ENCODE results near the gene MAN1A1. TPM values are rescaled to one million over a fixed set of nuclear protein-coding genes. Genes with fewer than 3 reads are reported as not detected.

MAN1A1 gene
- total RNA-seq, 4 donors from 2014 or later, result 52.7 to 123 (median 97.1) TPM

- DNase-seq, result no peak
- peaks cover 0 to 18% (median 3%) of the 10 kb centered on the region in 4 donors for H3K4me1 ChIP-seq
- intact Hi-C loops (cut with DNase I; ENCODE audit: low total_unique reads), result no loop called here
- TF ChIP-seq POLR2A (IDR thresholded peaks at IDR 0.05) (no peak), CTCF (IDR thresholded peaks at IDR 0.05) (no peak), POLR2AphosphoS5 (IDR thresholded peaks at IDR 0.05) (no peak), EP300 (IDR thresholded peaks at IDR 0.05; ENCODE audit: low read depth) (no peak)
- H3K9me3 ChIP-seq, result no peaks in the 10 kb centered on the region
- in situ Hi-C loops (cut with MboI; ENCODE audit: low pct_ligation_motif_present in 1 of 4, low pct_unique_long_range_greater_than_20kb in 1 of 4, low sequenced_read_pairs in 3 of 4), result no loop called here
- H3K27me3 ChIP-seq, result no peaks in the 10 kb centered on the region
- no peaks in the 10 kb centered on the region for H3K36me3 ChIP-seq
- no peak overlapping the region for H3K4me3 ChIP-seq
- H3K27ac ChIP-seq, result no peak overlapping the region
Measured at GRCh38 chr6:119210596-119210995, 139.0 kb downstream of the MAN1A1 start.

DNA sequence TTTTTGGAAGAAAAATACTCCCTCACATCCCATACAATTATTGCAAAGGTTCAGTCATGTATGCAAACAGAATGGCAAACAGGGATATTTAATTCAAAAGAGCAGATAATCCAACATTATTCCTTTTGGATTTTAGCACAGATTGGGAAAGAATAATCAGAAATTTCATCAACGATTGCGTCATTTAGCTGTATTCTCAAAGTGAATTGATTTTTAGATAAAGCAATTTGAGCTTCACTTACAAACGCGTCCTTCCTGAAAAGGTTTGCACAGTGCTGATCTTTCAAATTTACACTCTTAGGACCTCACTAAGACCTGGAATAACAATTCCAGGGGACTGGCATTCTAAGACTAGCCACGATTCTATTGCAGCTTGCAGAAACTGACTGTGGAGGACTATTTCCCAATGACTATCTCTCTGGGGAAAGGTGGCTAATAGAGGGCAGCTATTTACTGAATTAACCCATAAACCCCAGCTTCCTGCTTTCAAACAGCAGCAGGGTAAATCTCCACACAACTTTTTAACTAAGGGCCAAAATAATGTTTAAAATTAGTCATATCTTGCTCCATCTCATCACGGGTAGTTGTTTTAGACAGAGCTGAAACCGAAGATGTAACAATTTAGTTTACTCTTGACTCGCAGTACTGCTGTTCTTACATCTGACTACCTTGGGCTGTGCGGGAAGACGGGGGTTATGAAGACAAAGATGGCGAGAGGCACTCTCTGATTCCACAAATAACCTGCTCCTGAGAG, 139.9 kb downstream of the MAN1A1 start:
- 67 to 79% methylated on average over 9 to 11 of the region's 11 CpGs for WGBS, 2 donors (ENCODE audit: low coverage in 1 of 2)
- in situ Hi-C loops (cut with MboI; ENCODE audit: low pct_ligation_motif_present in 1 of 4, low pct_unique_long_range_greater_than_20kb in 1 of 4, low sequenced_read_pairs in 3 of 4) (no loop called here), intact Hi-C loops (cut with DNase I; ENCODE audit: low total_unique reads) (no loop called here)
- DNase-seq, result no peak
- Histone ChIP-seq H3K9me3 (no peaks in the 10 kb centered on the region), H3K27me3 (no peaks in the 10 kb centered on the region), H3K36me3 (no peaks in the 10 kb centered on the region), H3K4me3 (no peak overlapping the region), H3K4me1 (peaks cover 0 to 12% (median 3%) of the 10 kb centered on the region in 4 donors), H3K27ac (no peak overlapping the region)
- TF ChIP-seq POLR2A (IDR thresholded peaks at IDR 0.05) (no peak), CTCF (IDR thresholded peaks at IDR 0.05) (no peak), POLR2AphosphoS5 (IDR thresholded peaks at IDR 0.05) (no peak), EP300 (IDR thresholded peaks at IDR 0.05; ENCODE audit: low read depth) (no peak)

GRCh38 chr6:119207971-119208725, 141.4 kb downstream of the MAN1A1 start:
- in situ Hi-C loops (cut with MboI; ENCODE audit: low pct_ligation_motif_present in 1 of 4, low pct_unique_long_range_greater_than_20kb in 1 of 4, low sequenced_read_pairs in 3 of 4), result no loop called here
- Histone ChIP-seq H3K4me1 (peaks cover 0 to 12% (median 3%) of the 10 kb centered on the region in 4 donors), H3K4me3 (no peak overlapping the region), H3K36me3 (peaks cover 0 to 10% (median 3%) of the 10 kb centered on the region in 4 donors), H3K9me3 (no peaks in the 10 kb centered on the region), H3K27ac (no peak overlapping the region), H3K27me3 (no peaks in the 10 kb centered on the region)
- TF ChIP-seq EP300 (IDR thresholded peaks at IDR 0.05; ENCODE audit: low read depth) (no peak), CTCF (IDR thresholded peaks at IDR 0.05) (no peak), POLR2AphosphoS5 (IDR thresholded peaks at IDR 0.05) (no peak), POLR2A (IDR thresholded peaks at IDR 0.05) (no peak)
- intact Hi-C loops (cut with DNase I; ENCODE audit: low total_unique reads), result no loop called here
- DNase-seq, result no peak
- 59 to 62% methylated on average over 2 of the region's 2 CpGs for WGBS, 2 donors (ENCODE audit: low coverage in 1 of 2)

- Histone ChIP-seq H3K27ac (no peak overlapping the region), H3K4me3 (no peak overlapping the region), H3K27me3 (no peaks in the 10 kb centered on the region), H3K4me1 (peaks cover 0 to 12% (median 3%) of the 10 kb centered on the region in 4 donors), H3K9me3 (no peaks in the 10 kb centered on the region), H3K36me3 (peaks cover 0 to 18% (median 5%) of the 10 kb centered on the region in 4 donors)
- 95 to 100% methylated on average over 2 of the region's 2 CpGs for WGBS, 2 donors (ENCODE audit: low coverage in 1 of 2)
- TF ChIP-seq CTCF (IDR thresholded peaks at IDR 0.05) (no peak), POLR2A (IDR thresholded peaks at IDR 0.05) (no peak), EP300 (IDR thresholded peaks at IDR 0.05; ENCODE audit: low read depth) (no peak), POLR2AphosphoS5 (IDR thresholded peaks at IDR 0.05) (no peak)
- in situ Hi-C loops (cut with MboI; ENCODE audit: low pct_ligation_motif_present in 1 of 4, low pct_unique_long_range_greater_than_20kb in 1 of 4, low sequenced_read_pairs in 3 of 4), result no loop called here
- no peak for DNase-seq
- intact Hi-C loops (cut with DNase I; ENCODE audit: low total_unique reads), result no loop called here
Measured at GRCh38 chr6:119207327-119207726, 142.2 kb downstream of the MAN1A1 start.

All from transverse colon (tissue), 4 donors.